K562 (cell line): ENCODE results near the gene SMIM17. TPM values are rescaled to one million over a fixed set of nuclear protein-coding genes. Genes with fewer than 3 reads are reported as not detected.

Source experiments
- ARID2 ChIP-seq: fragments of 450-650 bp; IDR thresholded peaks from 2 replicates; pipeline ENCODE4 v1.6.1; 2017; ENCODE audit warnings: antibody characterized with exemption, mild to moderate bottlenecking
- CHD1 ChIP-seq: fragments of 200-600 bp; sonication (generic); IDR thresholded peaks from one replicate; pipeline ENCODE4 v1.6.1; 2012; ENCODE audit warnings: mild to moderate bottlenecking, moderate library complexity, low read length, inconsistent platforms
- CREB1 ChIP-seq, 2 experiments: sonication (generic) in 1 of 2; formaldehyde crosslinking in 1 of 2; IDR thresholded peaks; 2 replicates each; pipeline versions ENCODE4 v1.6.1 to v1.8.0; 2012 to 2022; ENCODE audit warnings: inconsistent platforms in 1 of 2, mild to moderate bottlenecking in 1 of 2, missing genetic modification reagents in 1 of 2, moderate library complexity in 1 of 2
- EHMT2 ChIP-seq: fragments of 450-650 bp; IDR thresholded peaks from 2 replicates; pipeline ENCODE4 v1.6.1; 2018; ENCODE audit warnings: antibody characterized with exemption
- ETS2 ChIP-seq: IDR thresholded peaks from 2 replicates; pipeline ENCODE4 v1.6.1; 2016; ENCODE audit warnings: borderline replicate concordance, missing genetic modification characterization, mild to moderate bottlenecking, moderate library complexity, missing compliant biosample characterization; ENCODE audit not compliant: poor library complexity, severe bottlenecking
- HIVEP1 ChIP-seq: fragments of 250-450 bp; sonication (Bioruptor Pico); IDR thresholded peaks from 2 replicates; pipeline ENCODE4 v1.4.0; 2020; ENCODE audit warnings: mild to moderate bottlenecking
- HMG20A ChIP-seq: fragments of 450-650 bp; formaldehyde crosslinking; conservative IDR thresholded peaks from 2 replicates; pipeline ENCODE4 v1.4.0; 2020; ENCODE audit warnings: mild to moderate bottlenecking, mixed read lengths
- MBD2 ChIP-seq: sonication (generic); IDR thresholded peaks from 2 replicates; pipeline ENCODE4 v1.6.1; 2016; ENCODE audit warnings: low read depth, borderline replicate concordance
- NFIX ChIP-seq: fragments of 250-450 bp; sonication (Bioruptor Pico); IDR thresholded peaks from 2 replicates; pipeline ENCODE4 v1.4.0; 2020; ENCODE audit warnings: low read depth, mild to moderate bottlenecking, moderate library complexity
- NR4A1 ChIP-seq, 2 experiments: fragments of 250-450 bp in 1 of 2; fragments of 450-650 bp in 1 of 2; sonication (Bioruptor Pico) in 1 of 2; IDR thresholded peaks; 2 replicates each; pipeline versions ENCODE4 v1.4.0 to v1.6.1; 2016 to 2020; ENCODE audit warnings: mild to moderate bottlenecking in 2 of 2, missing compliant biosample characterization in 1 of 2, missing genetic modification characterization in 1 of 2, moderate library complexity in 1 of 2
- SRSF3 ChIP-seq: fragments of 200-400 bp; formaldehyde crosslinking; IDR thresholded peaks from 2 replicates; pipeline ENCODE4 v1.6.1; 2016; ENCODE audit warnings: mild to moderate bottlenecking, low read length, moderate library complexity; ENCODE audit not compliant: insufficient read depth
- TARDBP ChIP-seq: fragments of 450-650 bp; IDR thresholded peaks from 2 replicates; pipeline ENCODE4 v1.6.1; 2016
- THAP12 ChIP-seq: fragments of 250-450 bp; sonication (Bioruptor Pico); IDR thresholded peaks from 2 replicates; pipeline ENCODE4 v1.9.0; 2021; ENCODE audit warnings: mild to moderate bottlenecking, inconsistent platforms
- ZNF146 ChIP-seq: IDR thresholded peaks from one replicate; pipeline ENCODE4 v1.6.1; 2018; ENCODE audit warnings: missing compliant biosample characterization; ENCODE audit not compliant: unreplicated experiment
- ZNF444 ChIP-seq: fragments of 250-450 bp; sonication (Bioruptor Pico); IDR thresholded peaks from 2 replicates; pipeline ENCODE4 v1.4.0; 2020; ENCODE audit warnings: mild to moderate bottlenecking, moderate library complexity
- ZNF583 ChIP-seq: fragments of 250-450 bp; sonication (Bioruptor Pico); IDR thresholded peaks from 2 replicates; pipeline ENCODE4 v1.4.0; 2020
- ZNF717 ChIP-seq: fragments of 250-450 bp; sonication (Bioruptor Pico); IDR thresholded peaks from 2 replicates; pipeline ENCODE4 v1.5.0; 2021
- polyA plus RNA-seq, 8 experiments: library from polyadenylated mRNA; depleted of rRNA in 4 of 8; stranded (reverse) in 5 of 8; unstranded in 3 of 8; fragments of >200 nt; fragmentation: Nextera tagmentation in 2 of 8; fragmentation: Illumina TruSeq in 1 of 8; extraction: Ambion mirVana in 2 of 8; extraction: Trizol in 1 of 8; gene quantifications; 2 replicates each; pipeline versions ENCODE4 v1.2.1 to v1.2.3, GENCODE V29; 2011 to 2014; ENCODE audit warnings: inconsistent platforms in 1 of 8, missing spikeins in 1 of 8
- total RNA-seq, 7 experiments: library from RNA; depleted of rRNA in 6 of 7; stranded (reverse); fragments of >200 nt in 6 of 7; fragmentation: Illumina TruSeq in 2 of 7; extraction: Trizol in 2 of 7; gene quantifications; 2 replicates each; pipeline versions ENCODE4 v1.2.1 to v1.2.3, GENCODE V29; 2011 to 2021; ENCODE audit warnings: low replicate concordance in 1 of 7
- TF ChIP-seq, protein P1 (sequence below): IDR thresholded peaks from 2 replicates; pipeline ENCODE4 v1.6.1; 2014; ENCODE audit warnings: antibody characterized with exemption
- TF ChIP-seq, protein P2 (sequence below): fragments of 250-450 bp; sonication (Bioruptor Pico); IDR thresholded peaks from 2 replicates; pipeline ENCODE4 v1.5.1; 2021; ENCODE audit warnings: mild to moderate bottlenecking
- TF ChIP-seq, protein P3 (sequence below): fragments of 250-450 bp; sonication (Bioruptor Pico); IDR thresholded peaks from 2 replicates; pipeline ENCODE4 v1.4.0; 2020; ENCODE audit warnings: mild to moderate bottlenecking, moderate library complexity
- TF ChIP-seq, protein P4 (sequence below): fragments of 250-450 bp; sonication (Bioruptor Pico); IDR thresholded peaks from 2 replicates; pipeline ENCODE4 v1.8.0; 2022; ENCODE audit warnings: inconsistent platforms, mild to moderate bottlenecking, moderate library complexity, borderline replicate concordance

The SMIM17 gene
- total and polyA plus RNA-seq, 9 of the 15 experiments (the other 6 are each of a cell fraction or from before 2014, with no cell fraction given) = not detected

- TF ChIP-seq ZNF717 (CRISPR knock-in tag) (no peak), ZNF583 (peak; percentile 68; the same call in 1 of the 2 replicates), ARID2 (no peak), MBD2 (no peak), TARDBP (peak; percentile 46; the same call in 1 of the 2 replicates), ZNF146 (CRISPR knock-in tag) (no peak), HMG20A (CRISPR knock-in tag) (no peak), HIVEP1 (CRISPR knock-in tag) (no peak), THAP12 (CRISPR knock-in tag) (no peak), CREB1 (IDR thresholded peaks at IDR 0.05) (no peak), CREB1 (CRISPR knock-in tag; IDR thresholded peaks at IDR 0.05) (0 out of 2 replicates have a peak, but pooled peaks have one; percentile 25), SRSF3 (no peak), EHMT2 (peak; percentile 100), ZNF444 (CRISPR knock-in tag) (no peak), NFIX (CRISPR knock-in tag) (no peak), ETS2 (tag) (no peak), CHD1 (no peak), NR4A1 (CRISPR knock-in tag; IDR thresholded peaks at IDR 0.05) (no peak), NR4A1 (tag; IDR thresholded peaks at IDR 0.05) (no peak)
- TF ChIP-seq, protein P1, sequence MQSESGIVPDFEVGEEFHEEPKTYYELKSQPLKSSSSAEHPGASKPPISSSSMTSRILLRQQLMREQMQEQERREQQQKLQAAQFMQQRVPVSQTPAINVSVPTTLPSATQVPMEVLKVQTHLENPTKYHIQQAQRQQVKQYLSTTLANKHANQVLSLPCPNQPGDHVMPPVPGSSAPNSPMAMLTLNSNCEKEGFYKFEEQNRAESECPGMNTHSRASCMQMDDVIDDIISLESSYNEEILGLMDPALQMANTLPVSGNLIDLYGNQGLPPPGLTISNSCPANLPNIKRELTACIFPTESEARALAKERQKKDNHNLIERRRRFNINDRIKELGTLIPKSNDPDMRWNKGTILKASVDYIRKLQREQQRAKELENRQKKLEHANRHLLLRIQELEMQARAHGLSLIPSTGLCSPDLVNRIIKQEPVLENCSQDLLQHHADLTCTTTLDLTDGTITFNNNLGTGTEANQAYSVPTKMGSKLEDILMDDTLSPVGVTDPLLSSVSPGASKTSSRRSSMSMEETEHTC = no peak
- TF ChIP-seq, protein P2, sequence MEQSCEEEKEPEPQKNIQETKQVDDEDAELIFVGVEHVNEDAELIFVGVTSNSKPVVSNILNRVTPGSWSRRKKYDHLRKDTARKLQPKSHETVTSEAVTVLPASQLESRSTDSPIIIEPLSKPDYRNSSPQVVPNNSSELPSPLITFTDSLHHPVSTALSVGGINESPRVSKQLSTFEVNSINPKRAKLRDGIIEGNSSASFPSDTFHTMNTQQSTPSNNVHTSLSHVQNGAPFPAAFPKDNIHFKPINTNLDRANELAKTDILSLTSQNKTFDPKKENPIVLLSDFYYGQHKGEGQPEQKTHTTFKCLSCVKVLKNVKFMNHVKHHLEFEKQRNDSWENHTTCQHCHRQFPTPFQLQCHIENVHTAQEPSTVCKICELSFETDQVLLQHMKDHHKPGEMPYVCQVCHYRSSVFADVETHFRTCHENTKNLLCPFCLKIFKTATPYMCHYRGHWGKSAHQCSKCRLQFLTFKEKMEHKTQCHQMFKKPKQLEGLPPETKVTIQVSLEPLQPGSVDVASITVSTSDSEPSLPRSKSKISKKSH (CRISPR knock-in tag) = no peak
- TF ChIP-seq, protein P3, sequence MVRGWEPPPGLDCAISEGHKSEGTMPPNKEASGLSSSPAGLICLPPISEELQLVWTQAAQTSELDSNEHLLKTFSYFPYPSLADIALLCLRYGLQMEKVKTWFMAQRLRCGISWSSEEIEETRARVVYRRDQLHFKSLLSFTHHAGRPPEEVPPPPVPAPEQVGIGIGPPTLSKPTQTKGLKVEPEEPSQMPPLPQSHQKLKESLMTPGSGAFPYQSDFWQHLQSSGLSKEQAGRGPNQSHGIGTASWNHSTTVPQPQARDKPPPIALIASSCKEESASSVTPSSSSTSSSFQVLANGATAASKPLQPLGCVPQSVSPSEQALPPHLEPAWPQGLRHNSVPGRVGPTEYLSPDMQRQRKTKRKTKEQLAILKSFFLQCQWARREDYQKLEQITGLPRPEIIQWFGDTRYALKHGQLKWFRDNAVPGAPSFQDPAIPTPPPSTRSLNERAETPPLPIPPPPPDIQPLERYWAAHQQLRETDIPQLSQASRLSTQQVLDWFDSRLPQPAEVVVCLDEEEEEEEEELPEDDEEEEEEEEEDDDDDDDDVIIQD (CRISPR knock-in tag) = no peak
- TF ChIP-seq, protein P4, sequence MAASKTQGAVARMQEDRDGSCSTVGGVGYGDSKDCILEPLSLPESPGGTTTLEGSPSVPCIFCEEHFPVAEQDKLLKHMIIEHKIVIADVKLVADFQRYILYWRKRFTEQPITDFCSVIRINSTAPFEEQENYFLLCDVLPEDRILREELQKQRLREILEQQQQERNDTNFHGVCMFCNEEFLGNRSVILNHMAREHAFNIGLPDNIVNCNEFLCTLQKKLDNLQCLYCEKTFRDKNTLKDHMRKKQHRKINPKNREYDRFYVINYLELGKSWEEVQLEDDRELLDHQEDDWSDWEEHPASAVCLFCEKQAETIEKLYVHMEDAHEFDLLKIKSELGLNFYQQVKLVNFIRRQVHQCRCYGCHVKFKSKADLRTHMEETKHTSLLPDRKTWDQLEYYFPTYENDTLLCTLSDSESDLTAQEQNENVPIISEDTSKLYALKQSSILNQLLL (CRISPR knock-in tag) = no peak
These were observed 4.9 kb upstream of the SMIM17 start (continued) for GRCh38 chr19:56637976-56638555.
